GM12873 (cell line): ENCODE data around the gene SLC2A9.

Source experiments
- TF ChIP-seq, protein P1 (sequence below): IDR thresholded peaks from 2 replicates; pipeline ENCODE4 v1.5.1; 2012; ENCODE audit warnings: low read depth, mild to moderate bottlenecking, moderate library complexity, low read length, control low read depth; ENCODE audit not compliant: insufficient read depth; ENCODE audit errors: missing control alignments

SLC2A9 gene

DNA sequence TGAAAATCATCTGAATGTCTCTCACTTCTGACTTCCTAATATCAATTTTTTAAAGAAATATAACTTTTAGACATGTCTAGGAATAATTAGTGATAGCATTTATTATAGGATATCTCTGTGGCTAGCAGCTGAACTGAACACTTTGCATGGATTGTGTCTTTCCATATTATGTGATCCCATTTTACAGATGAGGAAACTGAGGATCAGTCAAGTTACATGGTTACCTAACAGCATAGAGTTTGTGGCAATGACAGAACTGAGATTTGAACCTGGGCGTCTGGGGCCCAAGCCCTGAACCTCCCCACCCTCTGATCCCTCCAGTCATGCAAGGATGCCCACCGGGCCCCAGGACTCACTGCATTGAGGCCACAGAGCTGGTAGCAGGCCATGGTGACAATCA is 101.3 kb downstream of the SLC2A9 start:
- TF ChIP-seq, protein P1, sequence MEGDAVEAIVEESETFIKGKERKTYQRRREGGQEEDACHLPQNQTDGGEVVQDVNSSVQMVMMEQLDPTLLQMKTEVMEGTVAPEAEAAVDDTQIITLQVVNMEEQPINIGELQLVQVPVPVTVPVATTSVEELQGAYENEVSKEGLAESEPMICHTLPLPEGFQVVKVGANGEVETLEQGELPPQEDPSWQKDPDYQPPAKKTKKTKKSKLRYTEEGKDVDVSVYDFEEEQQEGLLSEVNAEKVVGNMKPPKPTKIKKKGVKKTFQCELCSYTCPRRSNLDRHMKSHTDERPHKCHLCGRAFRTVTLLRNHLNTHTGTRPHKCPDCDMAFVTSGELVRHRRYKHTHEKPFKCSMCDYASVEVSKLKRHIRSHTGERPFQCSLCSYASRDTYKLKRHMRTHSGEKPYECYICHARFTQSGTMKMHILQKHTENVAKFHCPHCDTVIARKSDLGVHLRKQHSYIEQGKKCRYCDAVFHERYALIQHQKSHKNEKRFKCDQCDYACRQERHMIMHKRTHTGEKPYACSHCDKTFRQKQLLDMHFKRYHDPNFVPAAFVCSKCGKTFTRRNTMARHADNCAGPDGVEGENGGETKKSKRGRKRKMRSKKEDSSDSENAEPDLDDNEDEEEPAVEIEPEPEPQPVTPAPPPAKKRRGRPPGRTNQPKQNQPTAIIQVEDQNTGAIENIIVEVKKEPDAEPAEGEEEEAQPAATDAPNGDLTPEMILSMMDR = no peak

DNA sequence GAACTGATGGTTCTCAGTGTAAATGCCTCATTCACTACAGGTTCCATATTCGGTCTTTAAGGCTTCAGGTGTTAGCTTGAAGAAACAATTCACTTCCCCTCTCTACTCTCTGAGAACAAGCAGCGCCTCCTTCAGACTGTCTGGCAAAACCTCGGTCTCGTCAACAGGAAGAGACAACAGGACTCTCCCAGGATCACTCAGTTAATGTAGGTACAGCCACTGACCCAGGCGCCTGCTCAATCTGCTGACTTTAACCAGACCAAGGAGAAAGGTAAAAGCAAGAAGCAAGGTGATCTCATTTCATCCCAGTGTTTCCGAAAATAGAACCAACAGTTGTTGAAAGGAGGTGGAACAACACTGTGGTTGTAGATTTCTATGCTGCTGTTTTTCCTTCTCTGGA is 102.2 kb downstream of the SLC2A9 start:
- TF ChIP-seq, protein P1 = no peak

DNA sequence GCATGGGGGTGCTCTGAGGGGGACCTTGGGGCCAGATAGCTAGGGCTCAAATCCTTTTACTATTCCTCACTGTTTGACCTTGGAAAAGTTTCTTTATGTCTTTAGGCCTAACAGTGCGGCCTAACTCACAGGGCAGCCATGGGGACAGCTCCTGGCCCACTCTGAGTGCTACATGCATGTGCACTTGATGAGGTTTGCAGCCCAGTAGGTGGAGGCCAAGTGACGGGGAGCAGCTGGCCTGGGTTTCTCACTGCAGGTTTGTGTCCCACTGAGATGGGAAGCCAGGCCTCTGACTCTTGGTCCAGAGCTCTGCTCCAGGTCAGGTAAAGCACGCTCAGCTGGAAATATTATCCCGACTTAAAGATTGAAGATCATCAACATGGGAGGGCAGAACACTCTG is 102.8 kb downstream of the SLC2A9 start:
- TF ChIP-seq, protein P1 = no peak

DNA sequence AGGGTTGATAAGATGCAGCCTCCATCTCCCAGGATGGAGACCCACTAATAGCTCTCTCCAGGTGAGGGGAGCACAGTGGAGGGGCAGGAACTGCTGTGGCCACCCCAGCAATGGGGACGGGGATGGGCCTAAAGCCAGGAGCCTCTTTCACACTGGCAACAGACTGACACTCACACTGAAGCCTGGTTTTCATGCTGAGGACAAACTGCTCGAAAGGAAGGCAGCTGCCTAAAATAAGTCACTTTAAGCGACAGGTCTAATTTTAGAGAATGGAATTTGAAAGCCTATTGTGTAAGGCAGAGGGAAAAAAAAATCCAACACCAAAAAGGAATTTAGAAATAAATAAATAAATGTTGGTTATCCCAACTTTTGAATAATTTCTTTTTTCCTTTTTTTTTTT is 104.4 kb downstream of the SLC2A9 start:
- TF ChIP-seq, protein P1 = no peak

DNA sequence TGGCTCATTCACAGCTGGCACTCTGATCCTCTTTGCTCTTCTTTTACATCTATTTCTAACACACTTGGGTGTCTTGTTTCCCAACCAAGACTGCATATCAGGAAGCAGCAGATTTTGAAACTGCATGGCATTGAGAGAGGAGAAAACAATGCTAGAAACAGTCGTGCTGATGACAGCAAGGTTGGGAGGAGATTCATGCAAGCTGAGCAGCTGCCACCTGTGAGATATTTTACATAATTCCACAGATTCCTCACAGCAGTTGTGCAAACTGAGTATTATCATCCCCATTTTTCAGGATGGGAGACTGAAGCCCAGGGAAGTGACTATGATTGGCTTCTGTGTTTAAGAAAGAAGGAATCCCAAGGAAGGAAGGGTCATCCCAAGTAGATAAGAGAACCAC is 105.0 kb downstream of the SLC2A9 start:
- TF ChIP-seq, protein P1 = no peak

DNA sequence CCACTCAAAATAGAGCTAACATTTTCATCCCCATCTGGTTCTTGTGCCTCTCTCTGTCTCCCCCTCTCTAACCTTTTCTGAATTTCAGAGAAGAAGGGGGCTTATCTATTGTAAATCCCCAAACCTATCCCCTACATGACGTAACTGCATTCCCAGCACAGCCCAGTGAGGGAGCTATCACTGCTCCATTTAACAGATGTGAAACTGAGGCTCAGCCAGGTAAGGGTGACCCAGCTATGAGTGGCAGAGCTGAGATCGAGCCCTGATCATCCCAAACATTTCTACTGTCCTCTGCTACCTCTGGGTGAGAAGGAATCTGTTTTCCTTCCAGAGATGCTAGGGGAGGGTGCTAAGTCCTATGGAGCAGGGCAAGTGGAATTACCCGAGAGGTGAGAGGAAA is 107.5 kb downstream of the SLC2A9 start:
- TF ChIP-seq, protein P1 = no peak

DNA sequence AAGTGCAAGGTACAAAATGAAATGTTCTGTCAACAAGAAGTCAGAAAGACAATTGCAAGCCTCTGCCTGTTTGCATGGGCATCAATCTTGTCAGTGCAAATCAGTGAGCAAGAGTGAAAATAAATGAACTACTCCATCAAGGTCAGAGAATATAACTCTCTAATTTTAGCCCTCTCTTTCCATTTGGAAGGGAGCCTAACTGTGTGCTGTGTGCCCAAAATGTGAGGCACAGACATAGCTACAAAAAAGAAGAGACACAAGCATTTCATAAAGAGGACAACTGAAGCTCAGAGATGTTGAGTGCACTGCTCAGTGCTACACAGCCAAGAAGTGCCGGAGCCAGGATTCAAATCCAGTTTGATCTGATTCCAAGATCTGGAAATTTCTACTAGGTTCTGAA is 114.3 kb downstream of the SLC2A9 start:
- TF ChIP-seq, protein P1 = no peak
